ENCODE measurements around the gene CYFIP2. TPM values are rescaled to one million over a fixed set of nuclear protein-coding genes. Genes with fewer than 3 reads are reported as not detected.

Gene CYFIP2
- total RNA-seq, 1 experiment from 2014 or later, result 45.1 TPM

DNA sequence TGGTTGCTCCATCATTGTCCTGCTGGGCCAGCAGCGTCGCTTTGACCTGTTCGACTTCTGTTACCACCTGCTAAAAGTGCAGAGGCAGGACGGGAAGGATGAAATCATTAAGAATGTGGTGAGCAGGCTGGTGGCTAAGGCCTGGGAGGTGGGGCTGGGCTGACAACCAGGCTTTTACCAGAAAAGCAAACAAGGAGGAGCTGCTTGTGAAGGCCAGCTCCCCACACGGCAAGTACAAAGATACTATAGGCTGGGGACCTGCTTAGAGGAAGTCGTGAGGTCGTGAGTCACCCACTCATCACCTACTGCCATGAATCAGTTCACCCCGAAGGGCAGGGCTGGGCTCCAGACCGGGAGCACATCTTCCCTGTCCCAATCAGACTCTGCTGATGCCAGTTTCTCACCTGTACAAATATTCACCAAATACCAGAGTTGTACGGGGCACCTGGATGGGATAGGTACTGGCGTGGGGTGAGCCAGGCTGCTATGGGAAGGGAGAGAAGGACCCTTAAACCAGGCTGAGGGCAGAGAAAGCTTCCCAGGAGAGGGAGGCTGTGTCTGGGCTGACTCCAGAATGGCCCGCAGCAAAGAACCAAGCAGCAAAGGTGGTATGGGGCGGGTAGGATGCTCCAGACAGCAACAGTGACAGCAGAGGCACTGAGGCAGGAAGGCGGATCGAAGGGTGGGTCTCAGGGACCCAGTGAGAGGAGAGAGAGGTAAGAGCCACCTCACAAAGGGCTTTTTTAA is 124.8 kb downstream of the CYFIP2 start (continued):
- TF ChIP-seq ZBTB33 (IDR thresholded peaks at IDR 0.05; ENCODE audit: extremely low read depth, insufficient replicate concordance, low read length) (peak; percentile 44), SRF (IDR thresholded peaks at IDR 0.05; ENCODE audit: low read depth) (peak; percentile 78), SP1 (IDR thresholded peaks at IDR 0.05; ENCODE audit: low read depth) (peak; percentile 96), JUND (IDR thresholded peaks at IDR 0.05) (peak; percentile 97)

GRCh38 chr5:157398305-157398704 is 132.4 kb downstream of the CYFIP2 start:
- Histone ChIP-seq H3K4me1 (ENCODE audit: control insufficient read depth in 1 of 2, insufficient read depth in 2 of 2, low read length in 2 of 2) (peaks cover 0 to 10% of the 10 kb centered on the region in 2 experiments; a peak in 1 of 4 replicates), H4K20me1 (ENCODE audit: insufficient read depth) (no peaks in the 10 kb centered on the region), H2AFZ (ENCODE audit: low read depth, low read length, poor library complexity, severe bottlenecking) (no peak overlapping the region), H3K36me3 (ENCODE audit: control insufficient read depth in 1 of 2, insufficient read depth in 2 of 2, low read length in 2 of 2) (no peaks in the 10 kb centered on the region), H3K79me2 (ENCODE audit: insufficient read depth, low read length) (no peaks in the 10 kb centered on the region), H3K9me3 (ENCODE audit: control insufficient read depth in 1 of 2, insufficient read depth in 1 of 2, low read depth in 1 of 2, low read length in 2 of 2) (no peaks in the 10 kb centered on the region), H3K4me3 (replicated peaks in 1 of 2; ENCODE audit: low read depth in 1 of 2, low read length in 2 of 2) (no peak overlapping the region), H3K4me2 (ENCODE audit: low read length) (no peak overlapping the region), H3K27ac (ENCODE audit: low read depth, low read length) (no peak overlapping the region), H3K9me2 (ENCODE audit: insufficient read depth) (no peaks in the 10 kb centered on the region), H3K27me3 (ENCODE audit: insufficient read depth, low read length) (no peaks in the 10 kb centered on the region), H3K9ac (ENCODE audit: low read length) (no peak overlapping the region)
- ChIA-PET POLR2A (no interaction called here), CTCF (no interaction called here), RAD21 (ENCODE audit: low non-redundant PET in 1 of 2, low total read pairs in 2 of 2, uncharacterized antibody in 2 of 2, unreplicated experiment in 2 of 2) (no interaction called here)
- BruUV-seq (replicated peaks), result no TSS peak
- intact Hi-C loops (cut with micrococcal nuclease), result no loop called here
- ATAC-seq, result no peak
- no peak for DNase-seq (ENCODE audit: low read depth, low spot score)
- TF ChIP-seq CTCF (IDR thresholded peaks at IDR 0.05 in 2 of 3, conservative IDR thresholded peaks at IDR 0.05 in 1 of 3; ENCODE audit: borderline replicate concordance in 1 of 3, insufficient read depth in 1 of 3, low read depth in 2 of 3, low read length in 2 of 3) (no peak), SIN3A (IDR thresholded peaks at IDR 0.05; ENCODE audit: low read depth) (no peak), TCF7L2 (IDR thresholded peaks at IDR 0.05; ENCODE audit: borderline replicate concordance, extremely low read depth, insufficient read depth, insufficient read length) (no peak), CBX3 (IDR thresholded peaks at IDR 0.05; ENCODE audit: low read depth) (no peak), ELF1 (IDR thresholded peaks at IDR 0.05; ENCODE audit: borderline replicate concordance, low read depth) (no peak), RAD21 (IDR thresholded peaks at IDR 0.05; ENCODE audit: low read depth) (no peak), ZBTB33 (IDR thresholded peaks at IDR 0.05; ENCODE audit: extremely low read depth, insufficient replicate concordance, low read length) (no peak), SP1 (IDR thresholded peaks at IDR 0.05; ENCODE audit: low read depth) (no peak), YY1 (IDR thresholded peaks at IDR 0.05; ENCODE audit: extremely low read depth, insufficient replicate concordance, low read depth, low read length) (no peak), SRF (IDR thresholded peaks at IDR 0.05; ENCODE audit: low read depth) (no peak), FOSL1 (IDR thresholded peaks at IDR 0.05; ENCODE audit: low read depth) (no peak), EZH2 (IDR thresholded peaks at IDR 0.05) (no peak), POLR2A (IDR thresholded peaks at IDR 0.05; ENCODE audit: borderline replicate concordance, extremely low read depth, insufficient read depth, insufficient read length) (no peak)
- TF ChIP-seq, protein P1, sequence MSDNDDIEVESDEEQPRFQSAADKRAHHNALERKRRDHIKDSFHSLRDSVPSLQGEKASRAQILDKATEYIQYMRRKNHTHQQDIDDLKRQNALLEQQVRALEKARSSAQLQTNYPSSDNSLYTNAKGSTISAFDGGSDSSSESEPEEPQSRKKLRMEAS (IDR thresholded peaks at IDR 0.05), result no peak

All from HCT116 (cell line).